GM12892 (cell line): ENCODE data around the gene DCDC1.

Experiments
- POLR2A ChIP-seq: IDR thresholded peaks from 2 replicates; pipeline ENCODE4 v1.6.1; 2011; ENCODE audit warnings: low read depth, low read length, control low read depth
- POLR2AphosphoS5 ChIP-seq: IDR thresholded peaks from 2 replicates; pipeline ENCODE4 v1.6.1; 2011; ENCODE audit warnings: low read depth, low read length, control low read depth
- TAF1 ChIP-seq: IDR thresholded peaks from 2 replicates; pipeline ENCODE4 v1.6.1; 2011; ENCODE audit warnings: low read depth, mild to moderate bottlenecking, control low read depth, low read length, borderline replicate concordance

DNA sequence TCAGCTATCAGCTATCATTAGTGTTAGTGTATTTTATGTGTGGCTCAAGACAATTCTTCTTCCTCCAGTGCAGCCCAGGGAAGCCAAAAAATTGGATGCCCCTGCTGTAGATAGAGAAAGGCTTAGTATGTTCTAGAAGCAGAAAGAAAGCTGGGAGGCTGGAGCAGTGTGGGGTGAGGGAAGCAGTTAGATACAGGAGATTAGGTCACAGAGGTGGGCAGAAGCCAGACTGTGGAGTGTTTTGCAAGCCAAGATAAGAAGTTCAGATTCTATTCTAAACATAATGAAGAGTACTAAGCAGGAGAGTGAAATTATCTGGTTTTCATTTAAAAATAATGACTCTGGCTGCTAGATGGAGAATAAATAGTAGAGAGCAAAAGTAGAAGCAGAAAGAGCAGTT lies 381.7 kb downstream of the DCDC1 start:
- no peak for TF ChIP-seq POLR2AphosphoS5
- TF ChIP-seq POLR2A: no peak
- TF ChIP-seq TAF1: no peak
